Left kidney (tissue), 2 donors: ENCODE measurements around the gene SDCCAG8. TPM values are rescaled to one million over a fixed set of nuclear protein-coding genes. Genes with fewer than 3 reads are reported as not detected.

Source experiments
- DNase-seq: peaks from one replicate; pipeline ENCODE4 v3.0.0-alpha.2; 2013
- polyA plus RNA-seq: library from polyadenylated mRNA; unstranded; fragments of 120-200 nt; gene quantifications from one replicate; pipeline ENCODE4 v1.2.1, GENCODE V29; 2013; ENCODE audit not compliant: insufficient read length

Gene SDCCAG8
- polyA plus RNA-seq, 1 donor = 47.8 TPM

- no peak for DNase-seq
These were observed 245.2 kb downstream of the SDCCAG8 start for GRCh38 chr1:243501002-243501401.

- no peak for DNase-seq
These were observed 247.3 kb downstream of the SDCCAG8 start for GRCh38 chr1:243503155-243503554.

DNA sequence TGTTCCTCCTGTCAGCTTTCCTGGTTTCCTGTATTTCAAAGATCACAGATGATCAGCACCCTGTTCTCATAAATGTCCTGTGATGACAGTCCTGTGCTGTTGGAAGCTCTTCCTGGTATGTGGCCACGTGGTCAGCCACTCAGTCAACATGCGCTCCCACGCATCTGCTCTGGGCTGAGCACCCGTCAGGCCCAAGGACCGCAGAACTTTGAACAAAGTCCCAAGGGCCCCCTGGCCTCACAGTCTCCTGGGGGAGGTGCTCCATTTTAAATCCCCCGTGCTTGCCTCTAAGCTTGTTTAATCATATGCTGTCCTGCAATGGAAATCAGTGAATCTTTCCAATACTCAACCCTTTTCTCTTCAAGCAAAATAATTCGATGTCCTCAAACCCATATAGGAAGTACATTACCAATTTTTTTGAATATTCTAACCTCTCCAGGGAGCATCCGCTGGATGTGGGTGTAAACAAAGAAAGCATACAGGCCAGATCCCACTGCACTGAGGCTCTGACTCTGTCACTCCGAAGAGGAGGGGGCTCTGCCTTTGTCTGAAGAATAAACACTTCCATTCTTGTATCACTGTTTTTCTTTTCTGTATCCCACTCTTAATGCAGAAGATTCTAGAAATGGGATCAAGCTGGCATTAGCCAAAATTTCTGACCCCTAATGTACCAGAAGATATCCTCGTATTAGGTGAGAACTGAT is 250.3 kb downstream of the SDCCAG8 start:
- no peak for DNase-seq

GRCh38 chr1:243507001-243507671 is 251.3 kb downstream of the SDCCAG8 start:
- no peak for DNase-seq

DNA sequence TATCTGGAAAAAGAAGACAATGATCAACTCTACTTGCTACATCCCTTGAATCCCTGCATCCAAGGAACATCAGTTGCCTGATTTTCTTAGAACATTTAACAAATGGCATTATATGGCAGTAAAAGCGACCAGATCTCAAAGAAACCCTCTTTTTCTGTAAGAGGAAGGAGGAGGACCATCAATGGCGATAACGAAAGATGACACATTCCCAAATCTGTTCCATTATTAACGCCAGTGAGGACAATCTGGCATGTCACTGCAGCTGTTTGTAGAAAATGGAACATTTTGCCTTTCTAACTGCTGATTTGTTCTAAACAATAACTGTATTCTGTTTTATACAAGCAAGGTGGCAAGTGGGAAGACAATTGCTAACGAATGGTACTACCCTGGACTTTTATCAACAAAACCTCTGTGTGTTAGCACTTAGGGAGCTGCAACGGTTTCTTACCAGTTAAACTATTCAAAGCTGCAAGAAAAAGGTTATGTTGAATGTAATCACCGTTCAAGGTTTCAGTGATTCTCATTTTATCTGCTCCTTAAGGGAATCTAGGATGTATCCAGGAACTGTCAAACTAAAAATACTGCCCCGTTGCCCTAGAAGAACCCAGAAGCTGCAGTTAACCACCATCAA is 251.9 kb downstream of the SDCCAG8 start:
- DNase-seq = no peak

- DNase-seq = no peak
These were observed 252.5 kb downstream of the SDCCAG8 start for GRCh38 chr1:243508303-243508713.

DNA sequence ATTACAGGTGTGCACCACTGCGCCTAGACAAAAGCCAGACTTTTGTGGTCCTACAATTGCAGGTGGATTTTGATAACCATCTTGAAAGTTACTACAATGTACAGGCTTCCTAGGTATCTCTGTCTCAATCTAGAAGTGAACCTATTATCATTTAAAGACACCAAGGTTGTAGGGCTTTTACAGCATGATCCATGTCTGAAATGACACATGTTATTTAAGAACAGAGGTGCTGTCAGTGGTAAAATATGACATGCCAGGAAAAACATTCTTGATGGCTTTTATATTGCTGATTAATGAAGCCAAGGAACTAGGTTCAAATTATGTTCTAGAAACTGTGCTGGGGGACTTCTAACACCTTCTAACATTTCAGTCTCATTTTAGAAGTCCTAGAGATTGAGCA is 253.1 kb downstream of the SDCCAG8 start:
- DNase-seq = no peak

GRCh38 chr1:243510928-243511327 is 255.1 kb downstream of the SDCCAG8 start:
- no peak for DNase-seq

GRCh38 chr1:243513726-243514491 is 258.1 kb downstream of the SDCCAG8 start:
- DNase-seq = no peak

GRCh38 chr1:243514927-243515326 is 259.1 kb downstream of the SDCCAG8 start:
- no peak for DNase-seq

DNA sequence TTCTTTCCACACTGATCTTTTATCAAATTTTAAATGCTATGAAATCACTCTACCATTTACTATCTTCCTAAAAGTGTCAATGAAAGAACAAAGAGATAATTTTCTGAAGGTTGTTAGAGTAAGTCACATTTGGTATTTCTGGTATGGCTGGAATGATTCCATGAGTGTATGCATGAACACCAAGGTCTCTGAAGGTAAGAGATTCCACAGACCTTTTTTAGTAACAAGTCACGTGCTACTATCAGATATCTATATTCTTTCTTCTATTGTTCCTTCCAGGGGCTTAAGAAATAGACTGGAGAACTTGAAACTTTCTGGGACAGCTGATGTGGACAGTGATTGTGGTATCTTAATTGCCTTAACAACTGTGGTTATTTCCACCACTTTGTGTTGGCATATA is 265.0 kb downstream of the SDCCAG8 start:
- DNase-seq = no peak

DNA sequence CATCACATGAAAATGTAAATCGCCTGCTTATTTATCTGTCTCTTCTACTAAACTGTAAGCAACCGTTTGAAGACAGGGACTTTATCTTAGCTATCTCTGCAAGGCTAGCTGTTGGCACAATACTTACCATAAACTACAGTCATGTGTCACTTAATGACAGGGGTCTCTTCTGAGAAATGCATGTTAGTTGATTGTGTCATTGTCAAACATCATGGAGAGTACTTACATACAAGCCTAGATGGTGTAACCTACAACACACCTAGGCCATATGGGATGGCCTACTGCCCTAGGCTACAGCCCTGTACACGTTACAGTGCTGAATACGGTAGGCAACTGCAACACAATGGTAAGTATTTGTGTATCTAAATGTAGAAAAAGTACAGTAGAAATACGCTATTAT is 267.9 kb downstream of the SDCCAG8 start:
- no peak for DNase-seq

GRCh38 chr1:243525085-243525487 is 269.2 kb downstream of the SDCCAG8 start:
- no peak for DNase-seq

- no peak for DNase-seq
These were observed 270.3 kb downstream of the SDCCAG8 start for GRCh38 chr1:243526180-243526579.

DNA sequence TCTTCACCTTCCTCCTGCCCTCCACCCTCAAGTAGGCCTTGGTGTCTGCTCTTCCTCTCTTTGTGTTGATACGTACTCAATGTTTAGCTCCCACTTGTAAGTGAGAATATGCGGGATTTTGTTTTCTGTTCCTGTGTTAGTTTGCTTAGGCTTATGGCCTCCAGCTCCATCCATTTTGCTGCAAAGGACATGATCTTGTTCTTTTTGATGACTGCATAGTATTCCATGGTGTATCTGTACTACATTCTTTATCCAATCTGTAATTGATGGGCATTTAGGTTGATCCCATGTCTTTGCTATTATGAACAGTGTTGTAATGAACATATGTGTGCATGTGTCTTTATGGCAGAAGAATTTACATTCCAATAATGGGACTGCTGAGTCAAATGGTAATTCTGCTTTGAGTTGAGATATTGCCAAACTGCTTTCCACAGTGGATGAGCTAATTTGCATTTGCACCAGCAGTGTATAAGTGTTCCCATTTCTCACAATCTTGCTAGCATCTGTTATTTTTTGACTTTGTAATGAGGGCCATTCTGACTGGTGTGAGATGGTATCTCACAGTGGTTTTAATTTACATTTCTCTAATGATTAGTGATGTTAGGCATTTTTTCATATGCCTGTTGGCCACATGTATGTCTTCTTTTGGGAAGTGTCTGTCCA is 272.7 kb downstream of the SDCCAG8 start:
- DNase-seq = no peak

- no peak for DNase-seq
These were observed 273.7 kb downstream of the SDCCAG8 start for GRCh38 chr1:243529512-243529911.

GRCh38 chr1:243535014-243535413 is 279.2 kb downstream of the SDCCAG8 start:
- DNase-seq = no peak

GRCh38 chr1:243539636-243540035 is 283.8 kb downstream of the SDCCAG8 start:
- no peak for DNase-seq

- DNase-seq = no peak
These were observed 287.0 kb downstream of the SDCCAG8 start for GRCh38 chr1:243542739-243543415.

- no peak for DNase-seq
These were observed 287.7 kb downstream of the SDCCAG8 start for GRCh38 chr1:243543501-243543900.

GRCh38 chr1:243546457-243546856 is 290.6 kb downstream of the SDCCAG8 start:
- no peak for DNase-seq
